Measurements from ENCODE around the gene DLL3. TPM values are rescaled to one million over a fixed set of nuclear protein-coding genes. Genes with fewer than 3 reads are reported as not detected.

The DLL3 gene
- total RNA-seq, 1 experiment from 2014 or later = 16.4 TPM

DNA sequence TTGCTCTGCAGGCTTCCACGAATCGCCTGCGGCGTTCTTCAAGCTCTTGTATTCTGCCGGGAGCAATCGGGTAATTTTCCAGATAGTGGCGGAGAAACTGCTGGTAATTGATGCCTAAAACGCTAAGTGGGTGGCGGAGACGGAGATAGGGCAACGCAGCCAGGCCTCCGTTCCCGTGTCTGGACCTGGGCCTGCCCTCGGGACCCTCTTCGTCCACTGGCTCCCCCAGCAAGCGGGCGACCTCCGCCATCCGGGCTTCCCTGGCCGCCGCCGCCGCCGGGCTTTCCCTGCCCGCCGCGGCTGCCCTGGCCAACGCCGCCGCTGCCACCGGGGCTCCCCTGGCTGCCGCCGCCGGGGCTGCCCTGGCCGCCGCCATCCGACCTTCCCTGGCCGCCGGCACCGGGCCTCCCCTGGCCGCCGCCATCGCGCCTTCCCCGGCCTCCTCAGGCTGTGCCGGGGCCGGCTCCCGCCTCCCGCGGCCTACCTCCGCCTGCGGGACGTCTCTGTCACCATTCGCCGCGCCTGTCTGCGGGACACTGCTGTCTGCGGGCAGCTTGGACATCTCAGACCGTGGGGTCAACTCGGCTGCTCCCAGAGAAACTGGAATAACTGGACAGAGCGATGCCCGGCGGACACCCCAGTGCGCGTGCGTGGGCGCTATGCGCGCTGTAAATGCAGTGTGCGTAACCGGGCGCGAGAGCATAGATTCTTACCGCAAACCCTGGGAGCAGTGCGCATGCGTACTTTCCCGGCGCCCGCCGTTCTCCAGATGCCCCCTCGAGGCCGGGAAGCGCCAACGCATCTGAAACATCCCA lies 41.0 kb downstream of the DLL3 start, which contains the start of gene EID2 (continued):
- peak; percentile 57; the same call in 1 of the 2 replicates for TF ChIP-seq ZNF317 (CRISPR knock-in tag; IDR thresholded peaks at IDR 0.05; ENCODE audit: borderline replicate concordance, low read depth)
- TF ChIP-seq ZNF138 (CRISPR knock-in tag; conservative IDR thresholded peaks at IDR 0.05) = no peak
- no peak for TF ChIP-seq JAZF1 (CRISPR knock-in tag; IDR thresholded peaks at IDR 0.05)
- TF ChIP-seq MYBL2 (CRISPR knock-in tag; IDR thresholded peaks at IDR 0.05) = no peak
- TF ChIP-seq NFYB (CRISPR knock-in tag; conservative IDR thresholded peaks at IDR 0.05; ENCODE audit: low read depth) = no peak
- TF ChIP-seq PRRX2 (CRISPR knock-in tag; IDR thresholded peaks at IDR 0.05) = no peak
- no peak for TF ChIP-seq TEAD4 (CRISPR knock-in tag; IDR thresholded peaks at IDR 0.05)
- 0 out of 2 replicates have a peak, but pooled peaks have one; percentile 62 for TF ChIP-seq ETV6 (CRISPR knock-in tag; IDR thresholded peaks at IDR 0.05)
- no peak for TF ChIP-seq OVOL2 (CRISPR knock-in tag; IDR thresholded peaks at IDR 0.05; ENCODE audit: borderline replicate concordance)
- TF ChIP-seq, protein P1, sequence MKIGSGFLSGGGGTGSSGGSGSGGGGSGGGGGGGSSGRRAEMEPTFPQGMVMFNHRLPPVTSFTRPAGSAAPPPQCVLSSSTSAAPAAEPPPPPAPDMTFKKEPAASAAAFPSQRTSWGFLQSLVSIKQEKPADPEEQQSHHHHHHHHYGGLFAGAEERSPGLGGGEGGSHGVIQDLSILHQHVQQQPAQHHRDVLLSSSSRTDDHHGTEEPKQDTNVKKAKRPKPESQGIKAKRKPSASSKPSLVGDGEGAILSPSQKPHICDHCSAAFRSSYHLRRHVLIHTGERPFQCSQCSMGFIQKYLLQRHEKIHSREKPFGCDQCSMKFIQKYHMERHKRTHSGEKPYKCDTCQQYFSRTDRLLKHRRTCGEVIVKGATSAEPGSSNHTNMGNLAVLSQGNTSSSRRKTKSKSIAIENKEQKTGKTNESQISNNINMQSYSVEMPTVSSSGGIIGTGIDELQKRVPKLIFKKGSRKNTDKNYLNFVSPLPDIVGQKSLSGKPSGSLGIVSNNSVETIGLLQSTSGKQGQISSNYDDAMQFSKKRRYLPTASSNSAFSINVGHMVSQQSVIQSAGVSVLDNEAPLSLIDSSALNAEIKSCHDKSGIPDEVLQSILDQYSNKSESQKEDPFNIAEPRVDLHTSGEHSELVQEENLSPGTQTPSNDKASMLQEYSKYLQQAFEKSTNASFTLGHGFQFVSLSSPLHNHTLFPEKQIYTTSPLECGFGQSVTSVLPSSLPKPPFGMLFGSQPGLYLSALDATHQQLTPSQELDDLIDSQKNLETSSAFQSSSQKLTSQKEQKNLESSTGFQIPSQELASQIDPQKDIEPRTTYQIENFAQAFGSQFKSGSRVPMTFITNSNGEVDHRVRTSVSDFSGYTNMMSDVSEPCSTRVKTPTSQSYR (CRISPR knock-in tag; IDR thresholded peaks at IDR 0.05) = no peak
- TF ChIP-seq GABPB1 (CRISPR knock-in tag; IDR thresholded peaks at IDR 0.05) = 0 out of 2 replicates have a peak, but pooled peaks have one; percentile 25
- TF ChIP-seq, protein P2, sequence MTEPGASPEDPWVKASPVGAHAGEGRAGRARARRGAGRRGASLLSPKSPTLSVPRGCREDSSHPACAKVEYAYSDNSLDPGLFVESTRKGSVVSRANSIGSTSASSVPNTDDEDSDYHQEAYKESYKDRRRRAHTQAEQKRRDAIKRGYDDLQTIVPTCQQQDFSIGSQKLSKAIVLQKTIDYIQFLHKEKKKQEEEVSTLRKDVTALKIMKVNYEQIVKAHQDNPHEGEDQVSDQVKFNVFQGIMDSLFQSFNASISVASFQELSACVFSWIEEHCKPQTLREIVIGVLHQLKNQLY (CRISPR knock-in tag; IDR thresholded peaks at IDR 0.05) = no peak
- peak; percentile 9; the same call in 1 of the 2 replicates for TF ChIP-seq ZNF121 (CRISPR knock-in tag; IDR thresholded peaks at IDR 0.05)
- TF ChIP-seq, protein P3, sequence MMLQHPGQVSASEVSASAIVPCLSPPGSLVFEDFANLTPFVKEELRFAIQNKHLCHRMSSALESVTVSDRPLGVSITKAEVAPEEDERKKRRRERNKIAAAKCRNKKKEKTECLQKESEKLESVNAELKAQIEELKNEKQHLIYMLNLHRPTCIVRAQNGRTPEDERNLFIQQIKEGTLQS (CRISPR knock-in tag; conservative IDR thresholded peaks at IDR 0.05) = no peak

DNA sequence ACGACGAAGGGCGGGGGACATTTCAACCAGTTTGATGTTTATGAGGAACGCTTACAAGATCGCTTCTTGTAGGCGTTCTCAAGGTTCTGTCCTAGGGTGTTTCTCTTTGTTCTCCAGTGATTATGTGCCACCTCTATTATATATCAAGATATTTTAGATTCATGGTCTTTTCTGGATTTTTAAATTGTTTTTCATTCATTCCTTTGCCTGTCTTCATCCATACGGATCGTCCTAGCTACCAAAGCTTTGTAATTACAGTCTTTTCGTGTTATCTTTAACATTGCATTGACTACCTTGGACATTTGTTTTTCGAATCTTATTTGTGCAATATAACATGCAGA lies 41.6 kb downstream of the DLL3 start:
- H3K4me1 Mint-ChIP-seq = peaks cover 31% of the 10 kb centered on the region
- TF ChIP-seq, protein P4, sequence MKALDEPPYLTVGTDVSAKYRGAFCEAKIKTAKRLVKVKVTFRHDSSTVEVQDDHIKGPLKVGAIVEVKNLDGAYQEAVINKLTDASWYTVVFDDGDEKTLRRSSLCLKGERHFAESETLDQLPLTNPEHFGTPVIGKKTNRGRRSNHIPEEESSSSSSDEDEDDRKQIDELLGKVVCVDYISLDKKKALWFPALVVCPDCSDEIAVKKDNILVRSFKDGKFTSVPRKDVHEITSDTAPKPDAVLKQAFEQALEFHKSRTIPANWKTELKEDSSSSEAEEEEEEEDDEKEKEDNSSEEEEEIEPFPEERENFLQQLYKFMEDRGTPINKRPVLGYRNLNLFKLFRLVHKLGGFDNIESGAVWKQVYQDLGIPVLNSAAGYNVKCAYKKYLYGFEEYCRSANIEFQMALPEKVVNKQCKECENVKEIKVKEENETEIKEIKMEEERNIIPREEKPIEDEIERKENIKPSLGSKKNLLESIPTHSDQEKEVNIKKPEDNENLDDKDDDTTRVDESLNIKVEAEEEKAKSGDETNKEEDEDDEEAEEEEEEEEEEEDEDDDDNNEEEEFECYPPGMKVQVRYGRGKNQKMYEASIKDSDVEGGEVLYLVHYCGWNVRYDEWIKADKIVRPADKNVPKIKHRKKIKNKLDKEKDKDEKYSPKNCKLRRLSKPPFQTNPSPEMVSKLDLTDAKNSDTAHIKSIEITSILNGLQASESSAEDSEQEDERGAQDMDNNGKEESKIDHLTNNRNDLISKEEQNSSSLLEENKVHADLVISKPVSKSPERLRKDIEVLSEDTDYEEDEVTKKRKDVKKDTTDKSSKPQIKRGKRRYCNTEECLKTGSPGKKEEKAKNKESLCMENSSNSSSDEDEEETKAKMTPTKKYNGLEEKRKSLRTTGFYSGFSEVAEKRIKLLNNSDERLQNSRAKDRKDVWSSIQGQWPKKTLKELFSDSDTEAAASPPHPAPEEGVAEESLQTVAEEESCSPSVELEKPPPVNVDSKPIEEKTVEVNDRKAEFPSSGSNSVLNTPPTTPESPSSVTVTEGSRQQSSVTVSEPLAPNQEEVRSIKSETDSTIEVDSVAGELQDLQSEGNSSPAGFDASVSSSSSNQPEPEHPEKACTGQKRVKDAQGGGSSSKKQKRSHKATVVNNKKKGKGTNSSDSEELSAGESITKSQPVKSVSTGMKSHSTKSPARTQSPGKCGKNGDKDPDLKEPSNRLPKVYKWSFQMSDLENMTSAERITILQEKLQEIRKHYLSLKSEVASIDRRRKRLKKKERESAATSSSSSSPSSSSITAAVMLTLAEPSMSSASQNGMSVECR (CRISPR knock-in tag; IDR thresholded peaks at IDR 0.05; ENCODE audit: borderline replicate concordance) = no peak
- TF ChIP-seq ZNF121 (CRISPR knock-in tag; IDR thresholded peaks at IDR 0.05) (no peak), SMAD3 (CRISPR knock-in tag; IDR thresholded peaks at IDR 0.05; ENCODE audit: borderline replicate concordance) (no peak), NR1H2 (CRISPR knock-in tag; IDR thresholded peaks at IDR 0.05) (no peak), CREM (CRISPR knock-in tag; IDR thresholded peaks at IDR 0.05) (no peak), ZNF232 (CRISPR knock-in tag; IDR thresholded peaks at IDR 0.05) (no peak), PRRX2 (CRISPR knock-in tag; IDR thresholded peaks at IDR 0.05) (no peak)
- TF ChIP-seq, protein P5, sequence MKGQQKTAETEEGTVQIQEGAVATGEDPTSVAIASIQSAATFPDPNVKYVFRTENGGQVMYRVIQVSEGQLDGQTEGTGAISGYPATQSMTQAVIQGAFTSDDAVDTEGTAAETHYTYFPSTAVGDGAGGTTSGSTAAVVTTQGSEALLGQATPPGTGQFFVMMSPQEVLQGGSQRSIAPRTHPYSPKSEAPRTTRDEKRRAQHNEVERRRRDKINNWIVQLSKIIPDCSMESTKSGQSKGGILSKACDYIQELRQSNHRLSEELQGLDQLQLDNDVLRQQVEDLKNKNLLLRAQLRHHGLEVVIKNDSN (CRISPR knock-in tag; IDR thresholded peaks at IDR 0.05) = no peak
- TF ChIP-seq, protein P6, sequence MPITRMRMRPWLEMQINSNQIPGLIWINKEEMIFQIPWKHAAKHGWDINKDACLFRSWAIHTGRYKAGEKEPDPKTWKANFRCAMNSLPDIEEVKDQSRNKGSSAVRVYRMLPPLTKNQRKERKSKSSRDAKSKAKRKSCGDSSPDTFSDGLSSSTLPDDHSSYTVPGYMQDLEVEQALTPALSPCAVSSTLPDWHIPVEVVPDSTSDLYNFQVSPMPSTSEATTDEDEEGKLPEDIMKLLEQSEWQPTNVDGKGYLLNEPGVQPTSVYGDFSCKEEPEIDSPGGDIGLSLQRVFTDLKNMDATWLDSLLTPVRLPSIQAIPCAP (CRISPR knock-in tag; IDR thresholded peaks at IDR 0.05) = no peak
- TF ChIP-seq, protein P7, sequence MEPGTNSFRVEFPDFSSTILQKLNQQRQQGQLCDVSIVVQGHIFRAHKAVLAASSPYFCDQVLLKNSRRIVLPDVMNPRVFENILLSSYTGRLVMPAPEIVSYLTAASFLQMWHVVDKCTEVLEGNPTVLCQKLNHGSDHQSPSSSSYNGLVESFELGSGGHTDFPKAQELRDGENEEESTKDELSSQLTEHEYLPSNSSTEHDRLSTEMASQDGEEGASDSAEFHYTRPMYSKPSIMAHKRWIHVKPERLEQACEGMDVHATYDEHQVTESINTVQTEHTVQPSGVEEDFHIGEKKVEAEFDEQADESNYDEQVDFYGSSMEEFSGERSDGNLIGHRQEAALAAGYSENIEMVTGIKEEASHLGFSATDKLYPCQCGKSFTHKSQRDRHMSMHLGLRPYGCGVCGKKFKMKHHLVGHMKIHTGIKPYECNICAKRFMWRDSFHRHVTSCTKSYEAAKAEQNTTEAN (CRISPR knock-in tag; IDR thresholded peaks at IDR 0.05) = no peak
- ATAC-seq (no peak), DNase-seq (ENCODE audit: low spot score) (no peak)
- POLR2A ChIA-PET = interaction anchor here (0.6 kb wide), 1 partner anchor 100 kb away, joined by 4 read pairs; no protein-coding TSS in a partner anchor
- no peaks in the 10 kb centered on the region for H3K9me3 Mint-ChIP-seq
- no peaks in the 10 kb centered on the region for H3K36me3 Mint-ChIP-seq
- CTCF ChIA-PET = interaction anchor here (0.5 to 2.8 kb wide), 5 partner anchors 28 to 642 kb away, joined by 3 to 17 read pairs (median 3); partner anchors contain the start of gene TIMM50
- peaks cover 2% of the 10 kb centered on the region; the same call in 1 of the 2 replicates for H3K27me3 Mint-ChIP-seq (ENCODE audit: low read depth)
- H3K4me3 Mint-ChIP-seq = peak overlapping the region; percentile 90
- H3K27ac Mint-ChIP-seq = peak overlapping the region; percentile 1; the same call in 1 of the 2 replicates

Data from WTC11 (cell line).